HEK293 (cell line): Measurements from ENCODE around the gene OSBP2.

Source experiments
- CTCF ChIA-PET: fragments of 350-600 bp; formaldehyde crosslinking; extraction: SDS; loops from one replicate; lab custom pipeline; 2021; ENCODE audit warnings: antibody characterized with exemption; lab: Yijun Ruan, JAX
- POLR2A ChIA-PET: fragments of 300-600 bp; formaldehyde crosslinking; extraction: SDS; loops from one replicate; lab custom pipeline; 2020; ENCODE audit warnings: antibody characterized with exemption, inconsistent platforms; lab: Yijun Ruan, JAX
- H3K27ac ChIP-seq: fragments of 200-500 bp; sonication (Bioruptor generic); 2 replicates; pipeline ENCODE4 v1.5.1; 2014; ENCODE audit warnings: low read depth, low read length, control low read depth, inconsistent platforms; ENCODE audit errors: extremely low read depth
- H3K36me3 ChIP-seq, 2 experiments: fragments of 200-500 bp in 1 of 2; sonication (Bioruptor generic) in 1 of 2; 1 replicate in 1 of 2; 2 replicates in 1 of 2; pipeline ENCODE4 v1.5.1; 2014 to 2017; ENCODE audit warnings: inconsistent platforms in 2 of 2, low read length in 2 of 2; ENCODE audit not compliant: control insufficient read depth in 2 of 2, insufficient read depth in 1 of 2
- H3K4me1 ChIP-seq: fragments of 200-500 bp; sonication (Bioruptor generic); 2 replicates; pipeline ENCODE4 v1.5.1; 2014; ENCODE audit warnings: mild to moderate bottlenecking, low read length, inconsistent platforms; ENCODE audit not compliant: control insufficient read depth, insufficient read depth
- H3K4me3 ChIP-seq: 2 replicates; pipeline ENCODE4 v1.5.1; 2011; ENCODE audit warnings: low read depth, mild to moderate bottlenecking, control low read depth, low read length, moderate library complexity
- H3K9me3 ChIP-seq: fragments of 200-500 bp; sonication (Bioruptor generic); 2 replicates; pipeline ENCODE4 v1.5.1; 2014; ENCODE audit warnings: low read depth, low read length, inconsistent platforms; ENCODE audit not compliant: control insufficient read depth, insufficient read depth
- GLIS2 ChIP-seq: fragments of 450-650 bp; formaldehyde crosslinking; IDR thresholded peaks from 2 replicates; pipeline ENCODE4 v1.5.1; 2016; ENCODE audit warnings: missing biosample characterization, missing genetic modification characterization
- HOXC10 ChIP-seq: sonication (generic); formaldehyde crosslinking; IDR thresholded peaks from 2 replicates; pipeline ENCODE4 v1.8.1; 2023; ENCODE audit warnings: mild to moderate bottlenecking, missing genetic modification reagents
- KLF1 ChIP-seq: fragments of 450-650 bp; formaldehyde crosslinking; IDR thresholded peaks from 2 replicates; pipeline ENCODE4 v1.5.1; 2016; ENCODE audit warnings: missing biosample characterization, missing genetic modification characterization
- RBAK ChIP-seq: fragments of 450-650 bp; formaldehyde crosslinking; IDR thresholded peaks from 2 replicates; pipeline ENCODE4 v1.5.1; 2016; ENCODE audit warnings: missing biosample characterization, missing genetic modification characterization
- WT1 ChIP-seq: fragments of 450-650 bp; formaldehyde crosslinking; IDR thresholded peaks from 2 replicates; pipeline ENCODE4 v1.5.1; 2016; ENCODE audit warnings: missing biosample characterization, missing genetic modification characterization
- YY2 ChIP-seq: fragments of 450-650 bp; formaldehyde crosslinking; IDR thresholded peaks from 2 replicates; pipeline ENCODE4 v1.5.1; 2016; ENCODE audit warnings: missing biosample characterization, missing genetic modification characterization
- ZBTB17 ChIP-seq: fragments of 450-650 bp; formaldehyde crosslinking; IDR thresholded peaks from 2 replicates; pipeline ENCODE4 v1.5.1; 2016; ENCODE audit warnings: missing biosample characterization, missing genetic modification characterization
- ZBTB21 ChIP-seq: fragments of 450-650 bp; formaldehyde crosslinking; IDR thresholded peaks from 2 replicates; pipeline ENCODE4 v1.5.1; 2017; ENCODE audit warnings: missing biosample characterization, missing genetic modification characterization
- ZBTB49 ChIP-seq: fragments of 450-650 bp; formaldehyde crosslinking; IDR thresholded peaks from 2 replicates; pipeline ENCODE4 v1.5.1; 2016; ENCODE audit warnings: missing biosample characterization, missing genetic modification characterization, low read depth
- ZEB2 ChIP-seq: fragments of 450-650 bp; formaldehyde crosslinking; IDR thresholded peaks from 2 replicates; pipeline ENCODE4 v1.5.1; 2016; ENCODE audit warnings: missing biosample characterization, missing genetic modification characterization
- ZFHX2 ChIP-seq: fragments of 450-650 bp; formaldehyde crosslinking; conservative IDR thresholded peaks from 2 replicates; pipeline ENCODE4 v1.5.1; 2016; ENCODE audit warnings: missing biosample characterization, missing genetic modification characterization
- ZNF214 ChIP-seq: fragments of 450-650 bp; formaldehyde crosslinking; IDR thresholded peaks from 2 replicates; pipeline ENCODE4 v1.5.1; 2017; ENCODE audit warnings: missing biosample characterization, mild to moderate bottlenecking, missing genetic modification characterization, borderline replicate concordance
- ZNF292 ChIP-seq: fragments of 450-650 bp; formaldehyde crosslinking; IDR thresholded peaks from 2 replicates; pipeline ENCODE4 v1.5.1; 2016; ENCODE audit warnings: low read depth, missing biosample characterization, missing genetic modification characterization, borderline replicate concordance
- ZNF324 ChIP-seq: fragments of 450-650 bp; formaldehyde crosslinking; IDR thresholded peaks from 2 replicates; pipeline ENCODE4 v1.5.1; 2016; ENCODE audit warnings: missing biosample characterization, missing genetic modification characterization
- ZNF341 ChIP-seq: fragments of 450-650 bp; formaldehyde crosslinking; IDR thresholded peaks from 2 replicates; pipeline ENCODE4; 2016; ENCODE audit warnings: low read depth, missing biosample characterization, missing genetic modification characterization
- ZNF394 ChIP-seq: fragments of 450-650 bp; formaldehyde crosslinking; IDR thresholded peaks from 2 replicates; pipeline ENCODE4 v1.5.1; 2016; ENCODE audit warnings: missing biosample characterization, missing genetic modification characterization, mild to moderate bottlenecking, moderate library complexity, borderline replicate concordance
- ZNF416 ChIP-seq: fragments of 450-650 bp; formaldehyde crosslinking; IDR thresholded peaks from 2 replicates; pipeline ENCODE4 v1.5.1; 2016; ENCODE audit warnings: missing biosample characterization, missing genetic modification characterization
- ZNF529 ChIP-seq: fragments of 450-650 bp; formaldehyde crosslinking; IDR thresholded peaks from 2 replicates; pipeline ENCODE4 v1.5.1; 2017; ENCODE audit warnings: missing genetic modification characterization, missing biosample characterization; ENCODE audit not compliant: insufficient replicate concordance
- ZNF600 ChIP-seq: fragments of 450-650 bp; formaldehyde crosslinking; IDR thresholded peaks from 2 replicates; pipeline ENCODE4 v1.5.1; 2016; ENCODE audit warnings: missing biosample characterization, missing genetic modification characterization
- ZNF610 ChIP-seq: fragments of 450-650 bp; formaldehyde crosslinking; IDR thresholded peaks from 2 replicates; pipeline ENCODE4 v1.5.1; 2016; ENCODE audit warnings: missing biosample characterization, missing genetic modification characterization, borderline replicate concordance
- ZNF621 ChIP-seq: fragments of 450-650 bp; formaldehyde crosslinking; IDR thresholded peaks from 2 replicates; pipeline ENCODE4 v1.5.1; 2017; ENCODE audit warnings: missing biosample characterization, missing genetic modification characterization
- ZNF623 ChIP-seq: fragments of 450-650 bp; formaldehyde crosslinking; IDR thresholded peaks from 2 replicates; pipeline ENCODE4 v1.5.1; 2016; ENCODE audit warnings: missing biosample characterization, missing genetic modification characterization
- ZNF76 ChIP-seq: fragments of 450-650 bp; formaldehyde crosslinking; IDR thresholded peaks from 2 replicates; pipeline ENCODE4; 2016; ENCODE audit warnings: low read depth, missing biosample characterization, missing genetic modification characterization, borderline replicate concordance
- ZNF777 ChIP-seq: fragments of 450-650 bp; formaldehyde crosslinking; IDR thresholded peaks from 2 replicates; pipeline ENCODE4 v1.5.1; 2017; ENCODE audit warnings: missing biosample characterization, missing genetic modification characterization, borderline replicate concordance
- ZNF830 ChIP-seq: fragments of 450-650 bp; IDR thresholded peaks from 2 replicates; pipeline ENCODE4 v1.5.0; 2018; ENCODE audit warnings: missing biosample characterization, missing genetic modification characterization, low read depth, mild to moderate bottlenecking, moderate library complexity

The OSBP2 gene

GRCh38 chr22:30830907-30831306 is 136.2 kb downstream of the OSBP2 start:
- no peaks in the 10 kb centered on the region for H3K4me1 ChIP-seq
- TF ChIP-seq RBAK (no peak), HOXC10 (CRISPR knock-in tag) (no peak), GLIS2 (tag by site-specific recombination) (no peak), WT1 (tag by site-specific recombination) (no peak), ZNF324 (tag by site-specific recombination) (no peak), ZNF777 (tag by site-specific recombination) (no peak), ZBTB49 (tag by site-specific recombination) (no peak), ZNF529 (no peak), ZNF341 (tag by site-specific recombination) (no peak), KLF1 (no peak)
- H3K27ac ChIP-seq = no peak overlapping the region
- H3K9me3 ChIP-seq = no peaks in the 10 kb centered on the region
- CTCF ChIA-PET = no interaction called here
- POLR2A ChIA-PET = no interaction called here
- H3K36me3 ChIP-seq = no peaks in the 10 kb centered on the region
- no peak overlapping the region for H3K4me3 ChIP-seq

GRCh38 chr22:30832407-30832987 is 137.8 kb downstream of the OSBP2 start:
- ChIA-PET POLR2A (no interaction called here), CTCF (interaction anchor here (0.6 kb wide), 1 partner anchor 341 kb away, joined by 4 read pairs; no protein-coding TSS in a partner anchor)
- Histone ChIP-seq H3K4me1 (no peaks in the 10 kb centered on the region), H3K36me3 (no peaks in the 10 kb centered on the region), H3K27ac (no peak overlapping the region), H3K4me3 (no peak overlapping the region), H3K9me3 (no peaks in the 10 kb centered on the region)
- TF ChIP-seq ZFHX2 (no peak), ZNF623 (tag by site-specific recombination) (no peak), ZNF214 (tag by site-specific recombination) (no peak)

GRCh38 chr22:30833322-30833721 is 138.6 kb downstream of the OSBP2 start:
- TF ChIP-seq ZNF292 (tag by site-specific recombination) = no peak
- TF ChIP-seq YY2 (tag by site-specific recombination) = no peak
- no peak for TF ChIP-seq ZNF621 (tag by site-specific recombination)
- CTCF ChIA-PET = interaction anchor here (0.6 kb wide), 1 partner anchor 377 kb away, joined by 3 read pairs; no protein-coding TSS in a partner anchor
- no peaks in the 10 kb centered on the region for H3K36me3 ChIP-seq
- POLR2A ChIA-PET = no interaction called here
- H3K4me3 ChIP-seq = no peak overlapping the region
- H3K9me3 ChIP-seq = no peaks in the 10 kb centered on the region
- H3K4me1 ChIP-seq = no peaks in the 10 kb centered on the region
- no peak overlapping the region for H3K27ac ChIP-seq

- no peak overlapping the region for H3K27ac ChIP-seq
- no peaks in the 10 kb centered on the region for H3K36me3 ChIP-seq
- POLR2A ChIA-PET = no interaction called here
- CTCF ChIA-PET = interaction anchor here (0.6 to 1.0 kb wide), 2 partner anchors 84 to 270 kb away, joined by 3 read pairs; partner anchors contain the start of gene SELENOM
- no peak overlapping the region for H3K4me3 ChIP-seq
- no peaks in the 10 kb centered on the region for H3K4me1 ChIP-seq
- H3K9me3 ChIP-seq = no peaks in the 10 kb centered on the region
- TF ChIP-seq ZNF610 (no peak), ZNF600 (tag by site-specific recombination) (no peak), ZBTB49 (tag by site-specific recombination) (no peak), ZNF830 (tag by site-specific recombination) (no peak), ZBTB21 (tag by site-specific recombination) (no peak), ZBTB17 (no peak), ZNF416 (tag by site-specific recombination) (no peak), ZNF394 (tag by site-specific recombination) (no peak), ZEB2 (tag by site-specific recombination) (no peak), ZNF341 (tag by site-specific recombination) (no peak), ZFHX2 (no peak), ZNF76 (tag by site-specific recombination) (no peak)
Observed at GRCh38 chr22:30837531-30837930, 142.9 kb downstream of the OSBP2 start.
